GM19043 (cell line): ENCODE measurements around the gene SMYD3.
A peak's percentile ranks its signal among the peaks of the same experiment; 100 is the strongest.
"Not testable (repeated sequence)": the region's sequence is repeated elsewhere in the genome, so short reads cannot be mapped to it uniquely, and the experiment has no call there.

Source experiments
- ATAC-seq: cut with Tn5 transposase; IDR thresholded peaks from one replicate; pipeline ENCODE4 v1.9.1; 2021; ENCODE audit warnings: low read depth; ENCODE audit not compliant: unreplicated experiment

The SMYD3 gene

DNA sequence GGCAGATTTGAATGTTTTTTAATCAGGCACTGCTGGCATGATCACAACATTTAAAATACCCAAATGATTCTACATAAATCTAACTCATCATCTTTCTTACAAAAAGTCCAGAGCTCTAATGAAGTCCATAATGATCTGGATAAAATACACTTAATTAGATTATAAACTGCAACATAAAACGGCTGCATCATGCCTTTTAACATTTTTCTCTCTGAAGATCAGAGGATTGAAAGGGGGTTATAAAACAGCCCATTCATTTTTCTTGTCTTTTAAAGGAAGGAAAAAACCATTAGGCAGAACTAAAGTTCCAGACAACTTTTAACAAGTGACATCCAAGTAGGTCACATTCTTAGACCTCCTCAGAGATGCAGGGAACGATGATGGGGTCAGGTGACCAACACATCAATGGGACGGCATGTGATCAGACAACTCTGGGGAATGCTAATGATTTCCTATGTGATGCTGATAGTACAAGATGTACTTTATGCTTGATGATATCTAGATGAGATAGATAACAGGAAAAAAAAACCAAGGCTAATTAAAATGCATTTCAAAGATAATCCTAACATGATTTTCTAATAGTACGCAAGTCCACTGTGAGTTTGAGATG, 455.1 kb downstream of the SMYD3 start:
- no peak for ATAC-seq

DNA sequence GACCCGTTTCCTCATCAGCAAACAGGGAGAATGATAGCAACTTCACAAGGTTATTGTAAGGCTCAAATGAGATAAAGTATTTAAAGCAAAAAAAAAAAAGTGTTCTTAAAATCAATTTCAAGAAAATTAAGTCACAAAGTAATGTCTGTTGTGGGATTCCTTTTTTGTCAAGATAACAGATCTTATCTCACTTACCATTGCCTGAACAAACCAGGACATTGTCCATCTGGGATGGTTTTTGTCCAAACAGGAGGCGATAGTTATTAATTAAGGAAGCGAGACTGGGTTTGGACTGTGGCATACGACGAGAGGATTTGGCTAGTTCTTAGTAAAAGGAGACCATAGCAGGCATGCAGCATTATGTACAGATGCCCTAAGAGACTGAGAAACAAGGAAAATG, 458.4 kb downstream of the SMYD3 start:
- ATAC-seq, result no peak

- no peak for ATAC-seq
Observed at GRCh38 chr1:246043556-246043955, 463.5 kb downstream of the SMYD3 start.

DNA sequence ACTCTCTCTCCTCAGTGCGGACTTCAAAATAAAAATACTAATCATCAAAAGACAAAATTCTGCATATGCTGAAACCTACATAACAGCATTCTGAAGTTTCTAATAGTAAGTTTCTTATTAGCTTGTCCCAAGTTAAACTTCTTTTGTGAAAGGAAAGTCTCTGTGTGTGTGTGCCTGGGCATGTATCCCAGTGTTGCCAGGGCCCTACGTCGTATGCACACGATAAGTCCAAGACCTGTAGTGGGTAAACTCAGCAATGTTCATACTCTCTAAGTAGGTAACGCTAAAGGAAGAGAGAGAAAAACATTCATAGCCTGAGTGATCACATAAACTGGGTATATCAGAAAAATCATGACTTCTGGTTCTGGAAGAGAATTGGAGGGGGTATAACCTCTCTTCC, 465.7 kb downstream of the SMYD3 start:
- no peak for ATAC-seq

GRCh38 chr1:246040200-246040890, 466.7 kb downstream of the SMYD3 start:
- no peak for ATAC-seq

DNA sequence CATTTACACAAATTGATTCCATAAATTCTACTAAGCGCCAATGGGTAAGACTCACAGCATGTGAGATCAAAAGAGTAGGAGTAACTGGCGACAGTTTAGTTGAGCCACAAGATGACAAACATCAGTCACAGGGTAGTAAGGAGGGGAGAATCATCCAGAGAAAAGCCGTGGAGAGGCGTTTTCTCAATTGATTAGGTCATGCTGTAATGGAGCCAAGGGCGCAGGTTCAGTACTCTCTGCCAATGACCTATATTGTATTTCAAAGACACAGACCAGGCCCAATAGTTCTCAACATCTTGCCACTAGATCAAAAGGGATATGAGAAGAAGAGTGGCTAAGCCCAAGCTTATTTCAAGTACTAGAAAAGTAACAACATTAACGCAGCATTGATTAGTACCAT, 467.5 kb downstream of the SMYD3 start:
- ATAC-seq, result no peak

- no peak for ATAC-seq
Observed at GRCh38 chr1:246037832-246038231, 469.2 kb downstream of the SMYD3 start.

- ATAC-seq, result no peak
Observed at GRCh38 chr1:246036175-246036574, 470.9 kb downstream of the SMYD3 start.

DNA sequence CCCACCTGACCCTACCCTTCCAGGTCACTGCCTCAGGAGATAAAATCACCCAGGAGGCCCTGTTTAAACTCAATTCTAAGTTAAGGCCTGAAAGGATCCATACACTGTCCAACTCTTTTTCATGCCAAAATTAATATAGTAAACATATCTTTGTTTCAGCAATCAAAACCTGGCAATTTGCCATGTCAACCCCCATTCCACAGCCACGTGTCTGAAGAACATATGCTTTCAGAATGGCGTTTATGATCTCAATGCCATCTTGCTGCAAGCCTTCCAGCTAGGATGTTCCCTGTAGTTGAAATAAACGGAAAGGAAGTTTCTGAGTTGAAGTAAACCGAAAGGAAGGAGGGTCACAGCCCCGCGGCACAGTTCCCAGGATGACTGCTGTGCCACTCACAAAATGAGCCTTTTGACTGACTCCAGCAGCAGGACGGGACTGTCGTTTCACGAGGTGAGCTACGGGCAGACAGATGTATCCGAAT, 472.0 kb downstream of the SMYD3 start:
- ATAC-seq, result no peak

DNA sequence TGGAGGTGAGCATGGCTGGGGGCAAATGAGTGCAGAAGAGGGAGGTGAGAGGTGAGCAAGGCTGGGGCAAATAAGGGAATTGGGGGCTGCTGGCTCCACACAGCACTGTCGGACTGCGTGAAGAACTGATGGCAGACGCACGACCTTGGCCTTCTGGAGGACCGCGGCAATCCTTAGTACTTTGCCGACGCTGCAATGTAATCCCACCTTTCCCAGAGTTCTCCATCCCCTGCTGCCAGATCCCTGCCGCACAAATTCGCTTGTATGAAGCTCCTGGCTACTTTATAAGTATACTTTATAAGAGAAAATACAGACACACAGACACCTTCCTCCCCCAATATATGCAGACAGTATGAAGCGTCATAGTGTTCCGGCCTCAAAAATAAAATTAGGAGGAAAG, 472.4 kb downstream of the SMYD3 start:
- no peak for ATAC-seq

DNA sequence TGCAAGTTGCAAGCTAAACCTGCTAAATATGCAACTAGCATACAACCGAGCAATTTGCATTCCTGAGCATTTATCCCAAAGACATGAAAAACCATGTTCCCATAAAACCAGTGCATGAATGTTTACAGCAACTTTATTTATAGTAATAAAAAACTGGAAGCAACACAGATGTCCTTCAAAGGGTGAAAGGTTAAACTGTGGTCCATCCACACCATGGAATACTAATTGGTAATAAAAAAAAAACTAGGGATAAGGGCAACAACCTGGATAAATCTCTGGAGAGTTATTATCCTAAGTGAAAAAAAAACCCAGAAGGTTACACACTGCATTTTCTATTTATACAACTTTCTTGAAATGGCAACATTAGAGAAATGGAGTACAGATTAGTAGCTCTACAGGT, 474.1 kb downstream of the SMYD3 start:
- no peak for ATAC-seq

DNA sequence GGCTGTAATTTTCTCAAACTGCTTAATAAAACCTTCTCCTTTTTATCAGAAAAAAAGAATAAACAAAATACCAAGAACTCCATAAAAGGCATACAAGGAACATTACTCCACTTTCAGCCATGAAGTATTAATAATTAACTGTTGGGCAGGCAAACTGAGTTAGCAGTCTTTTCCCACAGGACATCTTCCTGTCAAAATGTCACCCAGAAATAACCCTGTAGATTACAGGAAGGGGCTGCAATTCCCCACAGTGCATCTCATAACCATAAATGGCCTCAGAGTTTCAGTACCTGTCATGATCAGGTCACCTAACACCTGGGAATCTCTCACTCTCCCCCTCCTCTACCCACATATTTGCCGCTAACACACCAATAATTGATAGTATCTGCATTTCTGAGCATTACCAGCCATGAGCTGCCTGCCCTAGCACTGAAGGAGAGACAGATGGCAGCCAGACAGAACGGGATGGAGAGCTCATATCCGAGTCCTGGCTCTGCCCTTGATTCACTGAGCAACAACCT, 475.0 kb downstream of the SMYD3 start:
- ATAC-seq, result no peak

DNA sequence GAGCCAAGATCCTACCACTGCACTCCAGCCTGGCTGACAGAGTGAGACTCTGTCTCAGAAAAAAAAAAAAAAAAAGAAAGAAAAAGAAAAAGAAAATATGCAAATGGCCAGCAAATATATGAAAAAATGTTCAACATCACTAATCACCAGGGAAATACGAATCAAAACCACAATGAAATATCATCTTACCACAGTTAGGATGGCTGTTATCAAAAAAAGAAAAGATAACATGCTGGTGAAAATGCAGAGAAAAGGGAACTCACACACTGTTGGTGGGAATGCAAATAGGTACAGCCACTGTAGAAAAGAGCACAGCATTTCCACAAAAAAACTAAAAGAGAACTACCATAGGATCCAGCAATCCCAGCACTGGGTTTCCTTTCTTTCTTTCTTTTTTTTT, 477.5 kb downstream of the SMYD3 start:
- ATAC-seq, result no peak

DNA sequence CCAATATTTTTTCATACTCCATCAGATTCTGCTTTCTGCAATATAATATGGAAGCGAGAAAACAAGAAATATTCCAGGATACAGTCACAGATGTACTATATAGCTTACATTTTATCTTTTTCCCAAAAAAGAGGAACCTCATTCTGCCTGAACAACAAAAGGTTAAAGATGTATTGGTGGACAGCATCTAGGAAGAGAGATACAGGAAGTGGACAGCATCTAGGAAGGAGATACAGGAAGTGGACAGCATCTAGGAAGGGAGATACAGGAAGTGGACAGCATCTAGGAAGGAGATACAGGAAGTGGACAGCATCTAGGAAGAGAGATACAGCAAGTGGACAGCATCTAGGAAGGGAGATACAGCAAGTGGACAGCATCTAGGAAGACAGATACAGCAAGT, 483.0 kb downstream of the SMYD3 start:
- not testable (repeated sequence) for ATAC-seq

DNA sequence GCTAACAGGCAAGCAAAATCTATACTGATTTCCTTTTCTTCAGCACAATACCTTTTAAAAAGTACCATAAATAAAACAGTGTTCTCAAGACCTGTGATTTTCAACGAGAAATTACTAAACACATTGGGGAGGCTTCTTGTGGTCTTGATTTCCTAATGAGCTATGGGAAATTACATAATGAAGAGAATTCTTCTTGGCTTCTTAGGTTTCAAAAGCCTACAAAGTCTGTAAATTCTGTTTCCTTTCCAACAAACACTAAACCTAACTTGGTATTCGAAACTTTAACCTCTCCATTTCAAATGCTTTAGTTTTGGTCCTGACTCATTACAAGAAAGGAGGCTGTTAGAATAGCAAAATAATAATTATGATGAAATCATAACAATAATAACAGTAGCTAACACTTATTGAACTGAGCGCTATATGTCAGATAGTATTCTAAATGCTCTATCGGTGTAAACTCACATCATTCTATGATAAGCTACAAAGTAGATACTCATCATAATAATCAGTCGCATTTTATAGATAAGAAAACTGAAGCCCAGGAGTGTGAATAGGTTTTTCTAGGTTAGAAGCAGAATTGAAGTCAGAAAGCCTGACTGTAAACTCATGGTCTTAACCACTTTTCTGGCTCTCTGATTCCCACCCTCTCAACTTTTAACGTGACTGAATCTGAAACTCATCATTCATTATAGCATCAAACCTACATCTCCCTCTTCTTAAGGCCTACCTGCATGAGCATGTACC, 486.7 kb downstream of the SMYD3 start:
- ATAC-seq, result peak; percentile 54

- no peak for ATAC-seq
Observed at GRCh38 chr1:246018146-246018545, 488.9 kb downstream of the SMYD3 start.

- peak; percentile 55 for ATAC-seq
Observed at GRCh38 chr1:246012341-246012740, 494.7 kb downstream of the SMYD3 start.

- ATAC-seq, result no peak
Observed at GRCh38 chr1:246010386-246010785, 496.7 kb downstream of the SMYD3 start.

- no peak for ATAC-seq
Observed at GRCh38 chr1:246008363-246008831, 498.7 kb downstream of the SMYD3 start.

DNA sequence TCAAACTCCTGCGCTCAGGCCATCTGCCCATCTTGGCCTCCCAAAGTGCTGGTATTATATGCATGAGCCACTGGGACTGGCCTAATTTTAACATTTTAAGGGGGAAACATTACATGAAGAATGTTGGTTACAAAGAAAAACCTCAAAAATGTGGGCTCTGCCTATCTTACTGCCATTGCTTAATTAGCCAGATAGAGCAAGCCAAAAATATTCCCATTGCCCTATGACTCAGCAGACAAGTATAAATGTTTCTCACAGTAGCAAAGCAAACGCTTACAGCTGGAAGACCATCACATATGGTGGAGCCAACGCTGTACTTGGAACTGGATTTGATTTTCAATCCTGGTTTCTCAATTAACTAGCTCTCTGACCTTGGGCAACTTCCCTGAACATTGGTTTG, 502.0 kb downstream of the SMYD3 start:
- no peak for ATAC-seq

- ATAC-seq, result no peak
Observed at GRCh38 chr1:246004301-246004700, 502.8 kb downstream of the SMYD3 start.

- ATAC-seq, result no peak
Observed at GRCh38 chr1:246003442-246003730, 503.7 kb downstream of the SMYD3 start.
